IPS-20b (cell line): ENCODE measurements around the gene GADL1.
A peak's percentile ranks its signal among the peaks of the same experiment; 100 is the strongest.

Experiments
- H3K27ac ChIP-seq: one replicate; pipeline ENCODE4 v1.5.1; 2013; ENCODE audit warnings: low read length
- H3K27me3 ChIP-seq: 2 replicates; pipeline ENCODE4 v1.6.1; 2013; ENCODE audit warnings: mild to moderate bottlenecking, low read length, inconsistent platforms; ENCODE audit not compliant: insufficient read depth
- H3K36me3 ChIP-seq: 2 replicates; pipeline ENCODE4 v1.6.1; 2013; ENCODE audit warnings: low read depth, mild to moderate bottlenecking, inconsistent platforms, low read length, moderate library complexity; ENCODE audit not compliant: insufficient read depth
- H3K4me1 ChIP-seq: 2 replicates; pipeline ENCODE4 v1.6.1; 2013; ENCODE audit warnings: mild to moderate bottlenecking, control low read depth, inconsistent platforms, low read length, moderate library complexity; ENCODE audit not compliant: insufficient read depth
- H3K4me3 ChIP-seq: 2 replicates; pipeline ENCODE4 v1.5.1; 2013; ENCODE audit warnings: mild to moderate bottlenecking, low read length, inconsistent platforms
- H3K9ac ChIP-seq: 2 replicates; pipeline ENCODE4 v1.6.1; 2013; ENCODE audit warnings: low read depth, mild to moderate bottlenecking, inconsistent platforms, low read length, moderate library complexity
- H3K9me3 ChIP-seq: 2 replicates; pipeline ENCODE4 v1.6.1; 2013; ENCODE audit warnings: mild to moderate bottlenecking, low read depth, low read length, inconsistent platforms; ENCODE audit not compliant: insufficient read depth

Gene GADL1

GRCh38 chr3:30914696-30915095 is 20.2 kb upstream of the GADL1 start:
- H3K4me1 ChIP-seq, result peaks cover under 1% of the 10 kb centered on the region; the same call in 1 of the 2 replicates
- no peaks in the 10 kb centered on the region for H3K36me3 ChIP-seq

DNA sequence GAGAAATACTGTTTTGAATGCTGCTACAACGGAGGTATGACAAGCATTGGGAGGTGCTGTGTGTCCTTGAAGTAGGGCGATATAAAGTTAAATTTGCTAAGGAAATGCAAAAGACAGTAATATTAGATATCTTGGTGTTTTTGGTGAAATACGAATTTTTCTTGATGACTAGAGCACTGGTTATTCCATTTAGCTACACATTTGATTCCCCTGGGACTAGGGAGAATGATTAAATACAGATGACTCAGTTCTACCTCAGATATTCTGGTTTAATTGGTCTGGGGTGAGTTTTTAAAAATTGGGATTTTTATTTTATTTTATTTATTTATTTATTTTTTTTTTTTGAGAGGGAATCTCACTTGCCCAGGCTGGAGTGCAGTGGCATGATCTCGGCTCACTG is 18.7 kb upstream of the GADL1 start:
- Histone ChIP-seq H3K9ac (no peak overlapping the region), H3K4me3 (no peak overlapping the region), H3K36me3 (no peaks in the 10 kb centered on the region), H3K9me3 (no peaks in the 10 kb centered on the region), H3K4me1 (peaks cover 14% of the 10 kb centered on the region; the same call in 1 of the 2 replicates), H3K27ac (no peak overlapping the region), H3K27me3 (no peaks in the 10 kb centered on the region)

More at GRCh38 chr3:30914696-30915095, 20.2 kb upstream of the GADL1 start:
- no peak overlapping the region for H3K27ac ChIP-seq
- H3K9me3 ChIP-seq, result no peaks in the 10 kb centered on the region
- H3K9ac ChIP-seq, result no peak overlapping the region
- H3K4me3 ChIP-seq, result no peak overlapping the region
- H3K27me3 ChIP-seq, result no peaks in the 10 kb centered on the region

DNA sequence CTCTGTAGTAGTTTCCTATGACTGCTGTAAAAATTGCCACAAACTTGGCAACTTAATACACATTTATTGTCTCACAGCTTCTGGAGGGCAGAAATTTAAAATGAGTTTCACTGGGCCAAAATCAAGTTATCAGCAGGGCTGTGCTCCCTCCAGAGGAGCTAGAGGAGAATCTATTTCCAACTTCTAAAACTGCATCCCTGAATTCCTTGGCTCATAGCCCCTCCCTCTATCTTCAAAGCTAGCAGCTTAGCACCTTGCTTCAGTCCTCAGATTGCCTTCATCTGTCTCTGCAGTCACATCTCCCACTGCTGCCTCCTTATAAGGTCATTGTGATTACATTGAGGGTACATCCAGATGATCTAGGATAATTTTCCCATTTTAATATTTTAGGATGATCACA is 17.8 kb upstream of the GADL1 start:
- H3K27ac ChIP-seq, result no peak overlapping the region
- H3K36me3 ChIP-seq, result no peaks in the 10 kb centered on the region
- H3K27me3 ChIP-seq, result no peaks in the 10 kb centered on the region
- no peaks in the 10 kb centered on the region for H3K9me3 ChIP-seq
- H3K4me3 ChIP-seq, result no peak overlapping the region
- H3K9ac ChIP-seq, result no peak overlapping the region
- H3K4me1 ChIP-seq, result peaks cover 14% of the 10 kb centered on the region; the same call in 1 of the 2 replicates

- Histone ChIP-seq H3K9me3 (no peaks in the 10 kb centered on the region), H3K36me3 (no peaks in the 10 kb centered on the region), H3K27me3 (no peaks in the 10 kb centered on the region), H3K27ac (no peak overlapping the region), H3K4me1 (peaks cover 14% of the 10 kb centered on the region; the same call in 1 of the 2 replicates), H3K4me3 (no peak overlapping the region), H3K9ac (no peak overlapping the region)
Observed at GRCh38 chr3:30908456-30909037, 14.1 kb upstream of the GADL1 start.

DNA sequence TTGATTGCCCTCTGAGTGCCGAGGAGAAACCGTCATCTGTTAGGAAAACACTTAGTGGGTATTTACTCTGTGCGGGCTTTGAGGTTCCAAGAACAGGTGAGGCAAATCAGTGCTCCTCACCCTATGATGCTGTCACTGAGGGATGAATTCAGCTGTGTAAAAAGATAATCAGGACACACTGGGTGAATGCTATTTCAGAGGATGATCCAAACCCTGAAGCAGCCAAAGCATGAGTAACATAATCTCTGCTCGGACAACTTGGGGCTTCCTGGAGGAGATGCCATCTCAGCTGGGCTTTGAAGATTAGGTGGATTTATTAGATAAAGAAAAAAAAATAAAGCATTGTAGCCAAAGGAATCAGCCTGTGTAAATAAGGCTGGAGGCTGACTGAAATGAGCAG is 10.5 kb upstream of the GADL1 start:
- peaks cover 14% of the 10 kb centered on the region; the same call in 1 of the 2 replicates for H3K4me1 ChIP-seq
- H3K9ac ChIP-seq, result no peak overlapping the region
- H3K9me3 ChIP-seq, result no peaks in the 10 kb centered on the region

GRCh38 chr3:30895329-30895728 is 868 bp upstream of the GADL1 start:
- Histone ChIP-seq H3K27me3 (peaks cover 31% of the 10 kb centered on the region), H3K9me3 (no peaks in the 10 kb centered on the region), H3K27ac (no peak overlapping the region), H3K4me3 (peak overlapping the region; percentile 70; the same call in 1 of the 2 replicates), H3K36me3 (no peaks in the 10 kb centered on the region), H3K9ac (no peak overlapping the region), H3K4me1 (peaks cover 24% of the 10 kb centered on the region)

More for the DNA sequence above, 10.5 kb upstream of the GADL1 start:
- Histone ChIP-seq H3K27ac (no peak overlapping the region), H3K4me3 (no peak overlapping the region), H3K36me3 (no peaks in the 10 kb centered on the region), H3K27me3 (no peaks in the 10 kb centered on the region)

- no peak overlapping the region for H3K9ac ChIP-seq
- no peak overlapping the region for H3K27ac ChIP-seq
- H3K9me3 ChIP-seq, result no peaks in the 10 kb centered on the region
- H3K36me3 ChIP-seq, result no peaks in the 10 kb centered on the region
- peaks cover 31% of the 10 kb centered on the region for H3K27me3 ChIP-seq
- peaks cover 29% of the 10 kb centered on the region for H3K4me1 ChIP-seq
- peak overlapping the region; percentile 70 for H3K4me3 ChIP-seq
Observed at GRCh38 chr3:30893678-30894325, 659 bp downstream of the GADL1 start.

DNA sequence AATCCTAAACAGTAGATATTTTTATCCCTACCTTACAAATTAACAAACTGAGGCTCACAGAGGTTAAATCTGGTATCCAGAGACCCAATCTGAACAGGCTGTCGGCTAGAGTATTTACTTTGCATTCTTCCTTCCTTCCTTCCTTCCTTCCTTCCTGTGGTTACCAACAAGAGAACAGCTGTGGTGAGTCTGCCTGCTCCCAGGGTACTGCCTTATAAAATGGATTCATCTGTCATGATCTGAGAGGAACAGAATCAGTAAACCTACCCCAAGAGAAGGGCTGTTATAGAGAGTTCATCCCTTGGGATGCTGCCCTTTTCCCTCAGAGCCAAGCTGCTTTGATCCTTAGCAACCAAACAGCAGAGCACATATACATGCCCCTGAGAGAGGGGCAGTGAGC is 3.6 kb downstream of the GADL1 start:
- H3K9ac ChIP-seq, result no peak overlapping the region
- no peaks in the 10 kb centered on the region for H3K36me3 ChIP-seq
- no peak overlapping the region for H3K4me3 ChIP-seq

DNA sequence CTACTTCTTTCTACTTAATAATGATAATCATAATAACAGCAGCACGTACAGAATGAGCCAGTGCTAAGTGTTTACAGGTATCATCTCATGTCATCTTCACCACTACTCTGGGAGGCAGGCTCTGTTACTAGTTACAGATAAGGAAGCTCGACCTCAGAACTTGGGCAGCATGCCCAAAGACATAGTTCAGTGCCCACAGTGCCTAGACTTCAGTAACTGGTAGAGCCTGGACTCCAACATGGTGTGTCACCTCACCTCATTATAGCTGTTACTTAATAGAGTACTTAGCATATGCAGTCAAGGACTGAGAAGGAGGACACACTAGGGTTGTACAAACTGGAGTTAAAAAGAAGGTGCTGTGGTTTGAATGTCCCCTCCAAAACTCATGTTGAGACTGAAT is 7.6 kb downstream of the GADL1 start:
- Histone ChIP-seq H3K9ac (no peak overlapping the region), H3K9me3 (no peaks in the 10 kb centered on the region), H3K27me3 (no peaks in the 10 kb centered on the region), H3K36me3 (no peaks in the 10 kb centered on the region), H3K27ac (no peak overlapping the region), H3K4me1 (peaks cover 16% of the 10 kb centered on the region; the same call in 1 of the 2 replicates), H3K4me3 (no peak overlapping the region)

More for the DNA sequence above, 3.6 kb downstream of the GADL1 start:
- no peak overlapping the region for H3K27ac ChIP-seq
- H3K27me3 ChIP-seq, result peaks cover 31% of the 10 kb centered on the region
- peaks cover 29% of the 10 kb centered on the region for H3K4me1 ChIP-seq
- no peaks in the 10 kb centered on the region for H3K9me3 ChIP-seq

DNA sequence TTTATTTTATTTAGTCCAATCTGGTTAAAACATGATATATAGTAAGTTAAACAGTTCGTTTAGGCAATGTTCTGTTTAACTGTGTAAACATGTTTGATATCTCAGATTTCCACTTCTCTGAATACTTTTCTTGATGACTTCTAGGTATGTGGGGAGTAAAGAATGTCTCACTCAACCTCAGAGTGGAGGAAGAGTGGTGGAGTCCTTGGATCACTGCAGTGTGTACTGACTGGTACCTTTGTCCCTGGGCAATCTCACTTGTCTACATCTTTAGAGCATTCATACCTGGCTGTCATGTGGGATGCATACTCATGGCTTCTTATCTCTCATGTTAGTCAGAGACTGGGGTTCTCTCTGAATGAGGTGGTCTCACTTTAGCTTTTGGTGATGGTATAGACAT is 15.6 kb downstream of the GADL1 start:
- H3K4me3 ChIP-seq, result no peak overlapping the region
- peaks cover 3% of the 10 kb centered on the region; the same call in 1 of the 2 replicates for H3K9me3 ChIP-seq
- H3K36me3 ChIP-seq, result no peaks in the 10 kb centered on the region
- no peaks in the 10 kb centered on the region for H3K4me1 ChIP-seq
- H3K27me3 ChIP-seq, result no peaks in the 10 kb centered on the region
- no peak overlapping the region for H3K27ac ChIP-seq
- H3K9ac ChIP-seq, result no peak overlapping the region

DNA sequence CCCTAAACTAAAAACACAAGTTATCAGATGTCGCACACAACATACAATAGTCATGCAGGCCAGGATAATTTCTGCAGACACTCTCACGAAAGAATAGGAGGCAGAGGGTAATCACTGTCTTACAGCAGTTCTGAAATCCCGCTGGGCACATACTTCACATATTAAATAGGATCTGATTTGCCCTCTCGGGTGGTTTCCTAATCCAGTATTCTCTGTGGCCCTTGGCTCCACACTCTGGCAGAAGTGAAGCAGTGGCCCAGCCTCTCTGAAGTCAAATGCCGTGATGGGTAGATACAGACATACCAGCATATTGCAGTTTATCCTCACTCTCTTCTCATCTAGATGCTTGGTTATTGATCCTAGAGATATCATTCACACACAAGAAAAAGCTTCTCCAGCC is 19.0 kb downstream of the GADL1 start:
- no peaks in the 10 kb centered on the region for H3K4me1 ChIP-seq
- no peak overlapping the region for H3K27ac ChIP-seq
- H3K9ac ChIP-seq, result no peak overlapping the region
- H3K4me3 ChIP-seq, result no peak overlapping the region
- H3K36me3 ChIP-seq, result no peaks in the 10 kb centered on the region
- no peaks in the 10 kb centered on the region for H3K27me3 ChIP-seq
- H3K9me3 ChIP-seq, result peaks cover 2% of the 10 kb centered on the region; the same call in 1 of the 2 replicates

- H3K27me3 ChIP-seq, result no peaks in the 10 kb centered on the region
- no peaks in the 10 kb centered on the region for H3K4me1 ChIP-seq
- H3K4me3 ChIP-seq, result no peak overlapping the region
- no peaks in the 10 kb centered on the region for H3K9me3 ChIP-seq
- H3K36me3 ChIP-seq, result no peaks in the 10 kb centered on the region
- H3K9ac ChIP-seq, result no peak overlapping the region
- no peak overlapping the region for H3K27ac ChIP-seq
Observed at GRCh38 chr3:30873671-30874070, 20.8 kb downstream of the GADL1 start.
